Glomerular visceral epithelial cell (primary cell): ENCODE measurements around the gene SPRY1.
A peak's percentile ranks its signal among the peaks of the same experiment; 100 is the strongest.

ENCODE experiments used
- DNase-seq: peaks from one replicate; pipeline ENCODE4 v3.0.0-alpha.2; 2016; ENCODE audit errors: extremely low spot score

Gene SPRY1

DNA sequence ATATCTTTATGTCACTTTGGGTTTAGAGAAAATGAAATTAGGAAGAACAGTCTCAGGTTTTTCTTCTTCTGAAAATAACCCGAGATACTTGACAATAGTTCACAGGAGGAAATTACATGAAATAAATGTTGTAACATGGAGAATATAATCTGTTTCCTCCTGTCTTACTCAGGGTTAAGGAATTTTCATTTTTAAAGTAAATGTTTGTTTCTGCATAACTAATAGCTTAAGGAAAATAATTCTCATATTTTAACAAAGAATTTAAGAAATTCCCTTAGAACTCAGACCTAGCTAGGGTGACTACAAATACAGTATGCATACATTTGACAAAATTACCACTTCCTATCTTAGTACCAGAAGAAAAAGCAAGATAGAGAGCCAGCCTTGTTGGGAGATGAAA lies 17.2 kb upstream of the SPRY1 start:
- no peak for DNase-seq

DNA sequence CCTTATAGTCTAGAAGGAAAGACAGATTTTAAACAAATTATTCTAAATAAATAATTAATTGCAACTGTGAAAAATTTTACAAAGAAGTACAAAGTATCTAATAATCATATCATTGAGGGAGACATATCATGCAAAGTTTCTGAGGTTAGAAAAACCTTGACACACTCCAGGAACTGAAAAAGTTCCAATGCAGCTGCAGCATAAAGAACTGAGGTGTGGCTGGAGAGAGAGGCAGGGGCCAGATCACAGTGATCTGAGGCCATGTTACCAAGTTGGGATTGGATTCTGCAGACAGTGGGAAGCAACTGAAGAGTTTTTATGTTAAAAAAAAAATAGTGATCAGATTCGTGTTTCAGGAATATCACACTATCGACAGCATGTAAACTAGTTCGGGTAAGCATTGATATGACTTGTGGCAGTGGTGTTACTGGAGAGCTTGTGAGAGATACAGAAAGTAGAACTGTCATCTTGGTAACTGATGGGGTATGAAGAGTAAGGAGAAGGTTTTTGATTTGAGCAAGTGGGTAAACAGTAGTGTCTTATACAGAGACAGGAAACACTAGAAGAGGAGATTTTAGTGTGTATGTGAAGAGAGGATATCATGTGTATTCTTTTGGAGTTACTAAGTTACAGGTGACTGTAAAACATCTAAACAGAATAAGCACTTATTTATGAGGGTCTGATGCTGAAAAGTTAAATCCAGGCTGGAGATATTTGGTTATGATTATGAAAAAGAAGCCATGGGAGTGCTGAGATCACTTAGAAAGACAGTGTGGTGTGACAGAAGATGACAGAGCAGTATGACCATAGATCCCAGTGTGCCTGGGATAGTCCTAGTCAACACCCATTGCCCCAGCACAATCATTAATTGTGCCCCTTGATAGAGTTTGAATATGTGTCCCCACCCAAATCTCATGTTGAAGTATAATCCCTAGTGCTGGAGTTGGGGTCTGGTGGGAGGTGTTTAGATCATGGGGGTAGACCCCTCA lies 15.6 kb upstream of the SPRY1 start:
- no peak for DNase-seq

DNA sequence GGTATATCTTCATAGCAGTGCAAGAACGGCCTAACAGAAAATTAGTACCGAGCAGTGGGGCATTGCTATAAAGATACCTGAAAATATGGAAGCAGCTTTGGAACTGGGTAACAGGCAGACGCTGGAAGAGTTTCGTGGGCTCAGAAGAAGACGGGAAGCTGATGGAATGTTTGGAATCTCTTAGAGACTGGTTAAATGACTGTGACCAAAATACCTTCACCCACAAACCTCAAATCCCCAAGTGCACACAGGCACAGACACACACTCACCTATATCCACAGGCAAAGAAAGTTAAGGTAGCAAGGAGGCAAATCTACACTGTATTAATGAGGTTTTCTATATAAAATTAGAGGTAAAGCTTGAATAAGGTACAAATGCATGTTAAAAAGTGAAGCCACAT lies 14.6 kb upstream of the SPRY1 start:
- peak; percentile 29 for DNase-seq

DNA sequence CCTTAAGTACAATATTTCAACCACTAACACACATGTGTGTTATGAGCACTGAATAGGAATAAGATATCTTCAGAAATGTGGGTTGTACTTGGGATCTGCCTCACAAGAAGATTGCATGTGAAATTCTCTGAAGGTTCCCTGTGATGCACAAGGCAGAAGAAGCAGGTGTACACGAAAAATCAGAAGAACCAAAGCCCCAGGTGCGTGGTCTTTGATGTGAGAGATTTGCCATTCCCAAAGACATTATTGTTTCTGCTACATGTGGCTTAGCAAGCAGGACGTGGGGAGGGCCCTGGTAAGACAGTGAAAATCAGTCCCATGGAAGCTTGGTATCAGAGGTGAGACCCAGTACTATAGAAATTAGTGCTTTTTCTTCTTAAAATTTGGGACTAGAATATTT lies 13.0 kb upstream of the SPRY1 start:
- no peak for DNase-seq

DNA sequence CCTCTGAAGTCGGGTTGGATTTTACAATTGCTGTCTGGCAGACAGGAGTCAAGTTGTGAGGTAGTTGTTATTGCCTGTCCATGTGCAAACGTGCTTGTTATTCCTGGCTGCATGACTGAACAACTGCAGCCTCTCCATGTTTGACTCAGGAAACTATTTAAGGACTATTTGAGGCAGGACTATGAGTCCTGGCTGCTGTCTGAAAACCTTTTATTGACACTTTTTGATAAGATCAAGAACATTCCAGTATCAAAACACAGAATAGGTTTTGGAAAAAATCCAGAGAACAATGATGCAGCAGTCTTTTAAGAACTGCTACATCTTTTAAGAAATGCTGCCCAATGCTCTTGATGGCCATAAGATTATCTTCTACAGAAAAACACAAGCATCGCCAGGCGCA lies 10.0 kb upstream of the SPRY1 start:
- no peak for DNase-seq

DNA sequence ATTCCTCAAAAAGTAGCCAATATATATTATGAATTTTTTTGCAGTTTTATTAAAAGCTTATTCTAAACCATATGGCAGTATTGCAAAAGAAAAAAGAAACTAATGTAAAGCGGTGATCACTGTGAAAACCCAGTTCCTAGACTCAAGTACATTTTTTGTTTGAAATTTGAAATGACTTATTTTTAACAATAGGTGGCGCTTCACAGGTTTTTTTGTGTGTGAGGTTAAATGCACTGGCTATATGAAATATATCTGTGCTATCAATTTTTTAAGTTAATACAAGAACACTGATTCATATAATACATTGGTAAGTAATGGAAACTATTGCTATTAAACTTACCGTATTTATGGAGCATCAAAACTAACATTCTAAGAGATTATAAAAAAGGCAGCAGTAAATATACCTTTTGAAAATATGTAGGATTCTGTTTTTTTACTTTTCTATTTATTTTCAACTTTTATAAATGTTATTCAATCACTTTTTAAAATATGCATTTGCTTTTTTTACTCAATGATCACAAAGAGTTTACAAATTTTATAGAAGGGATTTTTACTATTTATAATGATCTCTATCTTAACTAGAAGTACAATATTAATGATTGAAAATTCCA lies 5.6 kb upstream of the SPRY1 start:
- DNase-seq = peak; percentile 24

DNA sequence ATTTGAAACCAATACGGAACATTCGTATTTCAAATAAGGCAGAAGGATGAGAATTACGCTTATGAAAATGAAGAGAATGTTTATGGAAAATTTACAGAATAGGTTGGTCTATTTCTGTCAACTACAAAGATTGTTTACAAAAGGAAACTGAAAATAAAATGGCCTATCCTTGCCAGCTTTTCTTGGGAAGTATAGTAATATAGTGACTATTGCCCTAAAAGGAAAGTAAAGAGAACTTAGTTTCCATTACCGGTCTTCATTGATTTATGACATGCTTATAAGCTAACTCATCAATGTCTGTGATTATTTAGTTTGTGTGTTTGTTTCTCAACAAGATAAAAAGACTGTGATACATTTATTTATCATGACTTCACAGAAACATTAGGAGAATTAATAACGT lies 2.9 kb upstream of the SPRY1 start:
- no peak for DNase-seq

DNA sequence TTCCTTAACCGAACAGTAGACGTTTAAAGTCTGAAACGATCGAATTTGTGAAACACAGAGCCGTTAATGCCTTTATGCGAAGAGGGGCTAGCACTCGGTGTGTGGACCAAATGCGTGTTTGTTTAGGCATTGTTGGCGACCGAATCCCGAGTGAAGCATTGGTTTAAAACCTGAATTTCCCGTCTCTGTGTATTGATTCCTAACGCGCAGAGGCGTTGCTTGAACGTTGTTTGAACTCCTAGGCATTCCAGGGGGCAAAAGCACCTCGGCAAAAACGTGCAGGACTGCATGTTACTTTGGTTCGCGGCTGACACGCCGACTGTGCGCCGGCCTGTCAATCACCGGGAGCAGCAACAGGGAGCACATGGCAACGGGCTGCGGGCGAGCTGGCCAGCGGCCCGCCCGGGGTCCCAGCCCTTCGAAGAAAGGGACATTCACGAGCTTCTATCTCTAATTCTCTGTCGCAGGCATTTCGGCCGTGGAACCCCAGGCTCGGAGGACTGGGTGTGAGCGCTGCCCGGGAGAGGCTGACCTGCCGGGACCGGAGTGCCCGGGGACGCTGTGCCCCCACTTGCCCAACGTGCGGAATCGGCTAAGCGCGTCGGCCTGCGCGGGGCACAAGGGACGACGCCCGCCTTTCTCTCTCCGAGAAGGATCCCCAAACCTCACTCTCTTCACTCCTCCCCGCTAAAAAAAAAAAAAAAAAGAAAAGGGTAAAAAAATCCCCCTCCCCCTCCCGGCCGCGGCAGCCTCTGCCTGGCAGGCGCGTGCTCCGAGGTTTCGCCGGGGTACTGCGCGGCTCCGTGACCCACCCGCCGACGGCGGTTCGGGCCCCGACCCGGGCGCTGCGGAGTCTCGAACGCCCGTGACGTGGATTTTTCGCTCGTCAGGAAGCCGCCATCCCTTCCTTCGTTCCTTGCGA lies 810 bp downstream of the SPRY1 start:
- DNase-seq = peak; percentile 45

DNA sequence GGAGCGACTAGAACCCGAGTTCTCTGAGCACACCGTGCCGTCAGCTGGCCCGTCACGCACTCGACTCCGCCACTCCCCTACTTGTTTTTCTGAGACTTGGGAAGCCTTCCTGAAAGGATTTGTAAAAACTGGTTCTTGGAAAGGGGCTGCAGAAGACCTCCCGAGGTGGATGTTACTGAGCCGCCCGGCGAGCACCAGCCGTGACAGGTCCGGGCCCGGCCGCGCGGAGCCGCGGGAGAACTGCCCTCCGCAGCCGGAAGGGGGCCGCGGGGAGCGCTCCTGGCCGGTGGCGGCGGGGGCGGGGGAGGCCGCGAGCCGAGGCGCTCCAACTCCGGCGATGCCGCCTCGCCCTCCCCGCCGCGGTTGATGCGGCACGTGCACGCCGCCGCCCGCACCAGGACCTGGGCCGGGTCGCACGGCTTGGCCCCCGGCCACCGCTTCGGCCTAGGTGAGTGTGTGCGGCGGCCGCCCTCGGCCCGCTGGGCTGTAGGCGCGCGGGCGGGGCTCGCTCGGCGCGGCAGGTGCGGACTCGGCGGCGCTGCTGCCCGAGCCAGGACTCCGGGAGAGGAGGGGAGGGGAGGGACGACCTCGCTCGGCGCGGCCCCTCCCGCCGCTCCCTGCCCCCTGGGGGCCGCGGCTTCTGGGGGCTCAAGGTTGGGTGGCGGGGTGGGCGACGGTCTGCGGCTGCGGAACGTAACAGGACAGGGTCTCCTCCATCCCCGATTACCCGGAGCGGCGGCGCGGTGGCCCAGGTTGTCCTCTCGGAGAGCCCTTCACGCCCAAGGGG lies 1.7 kb downstream of the SPRY1 start:
- DNase-seq = peak; percentile 71

DNA sequence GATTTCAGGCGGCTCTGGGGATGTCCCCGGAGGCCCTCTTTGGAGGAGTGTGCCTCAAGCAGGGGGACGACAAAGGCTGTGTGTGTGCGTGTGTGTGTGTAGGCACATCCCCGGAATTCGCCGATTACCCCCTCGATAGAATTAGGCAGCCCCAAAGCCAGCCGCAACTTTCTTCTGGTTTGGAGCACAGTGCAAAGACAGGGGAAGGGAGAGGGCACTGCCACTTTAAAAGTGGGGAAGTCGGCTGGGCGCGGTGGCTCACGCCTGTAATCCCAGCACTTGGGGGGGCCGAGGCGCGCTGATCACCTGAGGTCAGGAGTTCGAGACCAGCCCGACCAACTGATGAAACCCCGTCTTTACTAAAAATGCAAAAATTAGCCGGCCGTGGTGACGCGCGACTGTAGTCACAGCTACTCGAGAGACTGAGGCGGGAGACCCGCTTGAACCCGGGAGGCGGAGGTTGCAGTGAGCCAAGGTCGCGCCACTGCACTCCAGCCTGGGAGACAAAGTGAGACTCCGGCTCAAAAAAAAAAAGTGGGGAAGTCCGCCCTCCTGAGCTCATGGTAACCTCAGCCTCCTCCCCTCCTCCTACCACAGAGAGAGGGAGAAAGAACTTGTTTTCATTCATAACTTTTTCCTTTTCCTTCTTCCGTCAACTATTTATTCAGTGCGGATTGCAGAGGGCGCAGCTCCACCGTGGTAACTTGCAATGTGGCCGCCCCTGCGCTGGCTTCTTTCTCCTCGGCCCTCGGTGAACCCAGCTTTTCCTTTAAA lies 2.4 kb downstream of the SPRY1 start:
- peak; percentile 40 for DNase-seq

DNA sequence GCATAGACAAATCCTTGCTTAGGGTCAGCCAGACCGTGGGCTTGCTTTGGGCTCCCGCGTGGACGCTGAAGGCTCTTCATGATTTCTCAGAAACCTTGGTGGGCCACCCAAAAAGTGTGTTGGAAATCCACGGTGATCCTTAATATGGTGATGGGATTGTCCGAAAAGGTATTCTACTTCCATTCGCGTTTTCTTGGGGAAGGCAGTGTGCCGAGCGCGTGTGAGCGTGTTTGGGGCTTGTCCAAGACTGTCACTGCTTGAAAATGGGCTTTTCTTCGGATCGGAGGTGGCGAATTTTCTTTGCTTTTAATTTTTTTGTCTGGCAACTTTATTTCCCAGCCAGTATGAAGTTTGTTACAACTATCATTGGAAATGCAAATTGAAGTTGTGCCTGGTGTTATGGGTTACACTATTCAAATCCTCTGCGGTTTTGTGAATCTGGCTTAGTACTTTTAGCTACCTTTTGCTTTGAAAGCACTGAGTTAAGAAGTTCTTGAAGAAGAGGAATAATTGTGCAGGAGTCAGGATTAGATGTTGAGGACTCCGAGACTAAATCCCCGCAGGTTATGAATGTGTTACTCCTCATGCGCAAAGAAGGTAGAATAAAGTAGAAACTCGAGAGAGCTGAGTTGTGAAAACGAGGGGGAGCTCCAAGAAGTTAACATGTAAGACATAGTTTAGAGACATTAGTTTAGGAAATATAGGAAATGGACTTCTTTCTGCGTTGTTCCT lies 3.2 kb downstream of the SPRY1 start:
- DNase-seq = no peak

DNA sequence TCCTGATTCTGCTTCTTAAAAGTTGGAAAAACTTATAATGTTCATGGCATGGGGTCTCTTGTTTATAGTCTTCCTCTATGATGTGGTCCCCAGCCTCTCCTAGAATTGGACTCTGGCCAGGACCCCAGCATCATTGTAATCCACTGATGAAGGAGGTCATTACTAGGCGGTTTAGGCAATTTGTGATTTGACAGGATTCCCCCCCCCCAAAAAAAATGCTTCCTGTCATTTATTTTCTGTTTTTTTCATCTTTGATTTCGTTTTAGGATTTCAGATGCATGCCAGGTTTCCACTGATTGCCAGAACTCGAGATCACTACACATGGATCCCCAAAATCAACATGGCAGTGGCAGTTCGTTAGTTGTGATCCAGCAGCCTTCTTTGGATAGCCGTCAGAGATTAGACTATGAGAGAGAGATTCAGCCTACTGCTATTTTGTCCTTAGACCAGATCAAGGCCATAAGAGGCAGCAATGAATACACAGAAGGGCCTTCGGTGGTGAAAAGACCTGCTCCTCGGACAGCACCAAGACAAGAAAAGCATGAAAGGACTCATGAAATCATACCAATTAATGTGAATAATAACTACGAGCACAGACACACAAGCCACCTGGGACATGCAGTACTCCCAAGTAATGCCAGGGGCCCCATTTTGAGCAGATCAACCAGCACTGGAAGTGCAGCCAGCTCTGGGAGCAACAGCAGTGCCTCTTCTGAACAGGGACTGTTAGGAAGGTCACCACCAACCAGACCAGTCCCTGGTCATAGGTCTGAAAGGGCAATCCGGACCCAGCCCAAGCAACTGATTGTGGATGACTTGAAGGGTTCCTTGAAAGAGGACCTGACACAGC lies 4.9 kb downstream of the SPRY1 start:
- no peak for DNase-seq

DNA sequence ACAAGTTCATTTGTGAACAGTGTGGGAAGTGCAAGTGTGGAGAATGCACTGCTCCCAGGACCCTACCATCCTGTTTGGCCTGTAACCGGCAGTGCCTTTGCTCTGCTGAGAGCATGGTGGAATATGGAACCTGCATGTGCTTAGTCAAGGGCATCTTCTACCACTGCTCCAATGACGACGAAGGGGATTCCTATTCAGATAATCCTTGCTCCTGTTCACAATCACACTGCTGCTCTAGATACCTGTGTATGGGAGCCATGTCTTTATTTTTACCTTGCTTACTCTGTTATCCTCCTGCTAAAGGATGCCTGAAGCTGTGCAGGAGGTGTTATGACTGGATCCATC lies 5.5 kb downstream of the SPRY1 start:
- no peak for DNase-seq

DNA sequence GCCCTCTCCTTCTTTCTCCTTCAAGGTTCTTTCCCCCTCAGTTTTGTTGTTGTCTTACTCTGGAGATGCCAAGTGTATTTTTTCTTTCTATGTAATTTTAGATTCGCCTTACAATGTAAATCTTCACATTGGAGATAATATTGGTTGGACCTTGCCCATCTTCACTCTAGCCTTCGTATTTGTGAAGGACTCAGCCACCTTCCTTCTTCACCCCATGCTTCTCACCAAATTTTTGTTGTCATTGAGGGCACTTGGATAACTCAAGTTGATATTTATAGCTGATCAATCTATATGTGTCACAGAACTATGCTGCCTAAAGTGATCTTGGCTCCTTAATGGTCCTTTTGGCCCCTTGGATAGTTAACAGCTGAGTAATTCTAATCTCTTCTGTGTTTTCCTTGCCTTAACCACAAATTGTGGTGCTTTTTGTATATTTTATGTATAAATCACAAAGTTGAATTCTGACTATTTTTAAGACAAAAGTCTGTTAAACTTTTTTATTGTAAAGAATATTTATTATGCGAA lies 6.5 kb downstream of the SPRY1 start:
- DNase-seq = no peak

DNA sequence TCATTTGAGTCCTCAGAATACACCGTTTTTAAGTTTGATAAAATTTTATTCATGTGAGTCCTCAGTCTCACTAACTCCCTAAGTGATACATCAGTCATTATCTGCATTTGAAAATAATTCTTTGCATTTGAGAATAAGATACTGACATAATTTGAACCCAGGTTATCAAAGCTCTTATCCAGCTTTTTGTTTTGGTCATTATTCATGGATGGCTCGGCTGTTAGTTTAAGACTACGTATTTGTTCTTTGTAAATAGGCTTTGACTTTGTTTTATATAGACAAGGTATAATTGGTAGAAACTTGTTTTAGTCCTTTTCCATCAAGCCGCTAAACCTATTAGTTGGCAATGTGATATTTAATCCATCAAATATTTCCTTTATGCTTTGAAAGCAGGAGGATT lies 7.9 kb downstream of the SPRY1 start:
- no peak for DNase-seq

DNA sequence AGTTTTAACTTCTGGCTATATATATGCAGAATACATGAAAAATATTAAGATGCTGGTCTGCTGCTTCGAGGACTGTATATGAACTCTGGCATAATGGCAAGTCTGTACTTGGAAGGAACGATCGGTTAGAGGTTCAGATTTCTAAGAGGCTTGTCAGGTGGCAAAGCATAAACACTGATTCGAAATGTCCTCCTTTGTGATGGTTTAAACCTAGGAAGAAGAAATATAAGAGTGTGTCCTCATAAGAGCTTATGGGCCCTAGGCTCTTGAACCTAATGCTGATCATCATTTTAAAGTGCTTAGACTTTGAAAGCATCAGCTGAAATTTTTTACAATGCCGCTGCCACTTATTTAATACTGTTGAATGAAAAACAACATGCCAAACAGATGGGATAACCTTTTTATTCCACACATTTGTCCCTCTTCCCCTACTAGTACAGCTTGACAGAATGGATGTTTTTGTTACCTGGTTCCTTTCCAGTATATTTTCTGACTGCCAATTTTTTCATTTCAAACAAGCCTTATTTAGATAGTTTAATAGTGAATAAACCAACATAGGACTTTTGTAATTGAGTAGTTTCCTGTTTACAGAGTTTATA lies 8.8 kb downstream of the SPRY1 start:
- DNase-seq = no peak

DNA sequence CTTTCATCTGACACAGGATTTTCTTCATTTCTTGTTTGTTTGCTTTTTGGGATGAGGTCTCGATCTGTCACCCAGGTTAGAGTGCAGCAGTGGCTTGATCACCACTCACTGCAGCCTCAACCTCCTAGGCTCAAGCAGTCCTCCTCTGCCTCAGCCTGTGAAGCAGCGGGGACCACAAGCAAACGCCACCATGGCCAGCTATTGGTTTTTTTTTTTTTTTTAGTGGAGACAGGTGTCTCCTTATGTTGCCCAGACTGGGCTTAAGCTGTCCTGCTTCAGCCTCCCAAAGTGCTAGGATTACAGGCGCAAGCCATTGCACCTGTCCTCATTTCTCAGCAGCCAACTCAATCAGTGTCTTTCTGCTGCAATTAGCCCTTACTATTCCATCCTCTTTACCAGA lies 10.3 kb downstream of the SPRY1 start:
- DNase-seq = no peak

DNA sequence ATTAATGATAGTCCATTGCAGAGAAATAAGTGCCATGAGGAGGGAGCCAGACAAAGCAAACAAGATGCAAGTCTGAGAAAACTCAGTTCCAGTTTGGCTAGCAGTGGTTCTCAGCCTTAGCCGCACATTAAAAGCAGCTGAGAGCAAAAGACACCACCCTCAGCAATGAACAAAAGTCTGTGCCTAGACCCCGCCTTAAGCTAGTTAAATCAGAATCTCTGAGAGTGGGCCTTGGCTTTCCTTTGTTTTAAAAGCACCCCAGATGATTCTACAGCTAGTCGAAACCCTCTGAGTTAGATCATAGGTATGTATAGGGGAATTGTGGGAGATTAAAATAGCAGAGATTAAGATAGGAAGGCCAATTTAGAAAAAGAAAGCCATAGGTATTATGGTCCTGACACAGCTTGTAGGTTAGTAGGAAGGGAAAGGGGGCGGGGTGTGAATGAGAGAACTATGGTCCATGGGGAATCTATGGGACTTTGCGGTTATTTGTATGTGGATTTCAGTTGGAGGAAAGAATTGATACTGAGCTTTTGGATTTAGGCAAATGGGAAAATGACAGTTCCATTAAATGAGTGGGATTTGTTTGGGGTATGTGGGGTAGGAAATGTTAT lies 12.0 kb downstream of the SPRY1 start:
- no peak for DNase-seq
